Measurements from ENCODE around the gene CNOT4.
"Not testable (repeated sequence)": the region's sequence is repeated elsewhere in the genome, so short reads cannot be mapped to it uniquely, and the experiment has no call there.

CNOT4 gene

GRCh38 chr7:135463908-135464307 is 46.0 kb downstream of the CNOT4 start:
- Histone ChIP-seq H3K36me3 (ENCODE audit: control insufficient read depth, insufficient read depth, low read length) (peaks cover 4% of the 10 kb centered on the region), H3K27me3 (replicated peaks; ENCODE audit: control insufficient read depth, insufficient read depth, low read length, poor library complexity, severe bottlenecking) (no peaks in the 10 kb centered on the region), H3K4me1 (ENCODE audit: control insufficient read depth, insufficient read depth, low read length, poor library complexity, severe bottlenecking) (no peaks in the 10 kb centered on the region), H3K4me3 (ENCODE audit: insufficient read depth, low read depth, low read length, poor library complexity, severe bottlenecking) (no peak overlapping the region), H3K27ac (ENCODE audit: insufficient read depth, low read length, poor library complexity, severe bottlenecking) (no peak overlapping the region), H3K9me3 (ENCODE audit: control insufficient read depth, low read length) (no peaks in the 10 kb centered on the region)
- no peak for DNase-seq

DNA sequence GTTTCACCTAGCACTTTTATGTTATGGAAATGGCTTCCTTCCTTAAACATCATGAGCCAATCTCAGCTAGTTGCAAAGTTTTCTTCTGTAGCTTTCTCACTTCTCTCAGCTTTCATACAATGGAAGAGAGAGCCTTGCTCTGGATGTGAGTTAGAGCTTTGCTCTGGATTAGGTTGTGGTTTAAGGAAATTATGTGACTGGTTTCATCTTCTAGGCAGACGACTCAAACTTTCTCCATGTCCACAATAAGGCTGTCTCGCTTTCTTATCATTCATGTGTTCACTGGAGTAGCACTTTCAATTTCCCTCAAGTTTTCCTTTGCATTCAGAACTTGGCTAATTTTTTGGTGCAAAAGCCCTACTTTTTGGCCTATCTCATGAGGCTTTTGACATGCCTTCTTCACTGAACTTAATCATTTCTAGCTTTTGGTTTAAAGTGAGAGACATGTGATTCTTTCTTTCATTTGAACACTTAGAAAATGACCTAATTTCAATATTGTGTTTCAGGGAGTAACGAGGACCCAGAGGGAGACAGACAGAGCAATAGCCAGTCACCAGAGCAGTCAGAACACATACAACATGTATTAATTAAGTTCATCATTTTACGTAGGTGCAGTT is 49.8 kb downstream of the CNOT4 start:
- Histone ChIP-seq H3K4me1 (ENCODE audit: control insufficient read depth, insufficient read depth, low read length, poor library complexity, severe bottlenecking) (no peaks in the 10 kb centered on the region), H3K4me3 (ENCODE audit: insufficient read depth, low read depth, low read length, poor library complexity, severe bottlenecking) (no peak overlapping the region), H3K27ac (ENCODE audit: insufficient read depth, low read length, poor library complexity, severe bottlenecking) (no peak overlapping the region), H3K9me3 (ENCODE audit: control insufficient read depth, low read length) (no peaks in the 10 kb centered on the region), H3K27me3 (replicated peaks; ENCODE audit: control insufficient read depth, insufficient read depth, low read length, poor library complexity, severe bottlenecking) (no peaks in the 10 kb centered on the region), H3K36me3 (ENCODE audit: control insufficient read depth, insufficient read depth, low read length) (no peaks in the 10 kb centered on the region)
- no peak for DNase-seq

GRCh38 chr7:135459076-135459475 is 50.8 kb downstream of the CNOT4 start:
- Histone ChIP-seq H3K27ac (ENCODE audit: insufficient read depth, low read length, poor library complexity, severe bottlenecking) (no peak overlapping the region), H3K4me1 (ENCODE audit: control insufficient read depth, insufficient read depth, low read length, poor library complexity, severe bottlenecking) (no peaks in the 10 kb centered on the region), H3K27me3 (replicated peaks; ENCODE audit: control insufficient read depth, insufficient read depth, low read length, poor library complexity, severe bottlenecking) (no peaks in the 10 kb centered on the region), H3K4me3 (ENCODE audit: insufficient read depth, low read depth, low read length, poor library complexity, severe bottlenecking) (no peak overlapping the region), H3K9me3 (ENCODE audit: control insufficient read depth, low read length) (no peaks in the 10 kb centered on the region), H3K36me3 (ENCODE audit: control insufficient read depth, insufficient read depth, low read length) (no peaks in the 10 kb centered on the region)
- no peak for DNase-seq

DNA sequence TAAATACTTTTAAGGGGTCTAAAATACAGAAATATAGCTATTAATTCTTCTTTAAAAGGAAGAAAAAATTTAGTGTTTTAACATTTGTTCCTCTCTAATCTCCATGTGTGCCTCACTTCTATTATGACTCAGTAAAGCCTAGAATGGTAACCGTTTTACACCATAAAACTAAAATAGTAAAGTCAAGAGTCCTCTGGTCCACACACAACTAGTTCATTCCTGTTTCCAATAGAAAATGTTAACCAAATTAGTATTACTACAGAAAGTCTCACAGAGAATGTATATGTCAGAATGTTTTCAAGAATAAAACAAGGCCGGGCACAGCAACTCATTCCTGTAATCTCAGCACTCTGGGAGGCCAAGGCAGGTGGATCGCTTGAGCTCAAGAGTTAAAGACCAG is 55.8 kb downstream of the CNOT4 start:
- H3K4me3 ChIP-seq (ENCODE audit: insufficient read depth, low read depth, low read length, poor library complexity, severe bottlenecking): no peak overlapping the region
- H3K9me3 ChIP-seq (ENCODE audit: control insufficient read depth, low read length): no peaks in the 10 kb centered on the region
- no peaks in the 10 kb centered on the region for H3K4me1 ChIP-seq (ENCODE audit: control insufficient read depth, insufficient read depth, low read length, poor library complexity, severe bottlenecking)
- no peak overlapping the region for H3K27ac ChIP-seq (ENCODE audit: insufficient read depth, low read length, poor library complexity, severe bottlenecking)
- H3K36me3 ChIP-seq (ENCODE audit: control insufficient read depth, insufficient read depth, low read length): no peaks in the 10 kb centered on the region
- H3K27me3 ChIP-seq (replicated peaks; ENCODE audit: control insufficient read depth, insufficient read depth, low read length, poor library complexity, severe bottlenecking): no peaks in the 10 kb centered on the region
- no peak for DNase-seq

- Histone ChIP-seq H3K9me3 (ENCODE audit: control insufficient read depth, low read length) (no peaks in the 10 kb centered on the region), H3K27ac (ENCODE audit: insufficient read depth, low read length, poor library complexity, severe bottlenecking) (no peak overlapping the region), H3K4me3 (ENCODE audit: insufficient read depth, low read depth, low read length, poor library complexity, severe bottlenecking) (no peak overlapping the region), H3K27me3 (replicated peaks; ENCODE audit: control insufficient read depth, insufficient read depth, low read length, poor library complexity, severe bottlenecking) (no peaks in the 10 kb centered on the region), H3K36me3 (ENCODE audit: control insufficient read depth, insufficient read depth, low read length) (no peaks in the 10 kb centered on the region), H3K4me1 (ENCODE audit: control insufficient read depth, insufficient read depth, low read length, poor library complexity, severe bottlenecking) (no peaks in the 10 kb centered on the region)
- DNase-seq: no peak
Measured at GRCh38 chr7:135449436-135449835, 60.5 kb downstream of the CNOT4 start.

DNA sequence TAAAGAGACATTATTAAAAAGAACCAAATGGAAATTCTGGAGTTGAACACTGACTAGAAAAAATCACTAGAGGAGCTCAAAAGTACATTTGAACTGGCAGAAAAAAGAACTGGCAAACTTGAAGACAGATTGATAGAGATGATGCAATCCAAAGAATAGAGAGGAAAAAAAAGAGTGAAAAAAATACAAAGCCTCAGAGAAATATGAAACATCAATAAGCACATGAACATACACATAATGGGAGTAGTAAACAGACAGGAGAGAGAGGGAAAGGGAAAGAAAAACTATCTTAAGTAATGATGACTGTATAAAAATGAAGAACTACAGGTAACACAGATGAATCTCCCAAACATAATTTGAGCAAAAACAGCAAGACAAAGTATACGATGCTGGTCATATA is 61.1 kb downstream of the CNOT4 start:
- no peak overlapping the region for H3K27ac ChIP-seq (ENCODE audit: insufficient read depth, low read length, poor library complexity, severe bottlenecking)
- no peaks in the 10 kb centered on the region for H3K27me3 ChIP-seq (replicated peaks; ENCODE audit: control insufficient read depth, insufficient read depth, low read length, poor library complexity, severe bottlenecking)
- H3K9me3 ChIP-seq (ENCODE audit: control insufficient read depth, low read length): no peaks in the 10 kb centered on the region
- no peak overlapping the region for H3K4me3 ChIP-seq (ENCODE audit: insufficient read depth, low read depth, low read length, poor library complexity, severe bottlenecking)
- H3K36me3 ChIP-seq (ENCODE audit: control insufficient read depth, insufficient read depth, low read length): no peaks in the 10 kb centered on the region
- H3K4me1 ChIP-seq (ENCODE audit: control insufficient read depth, insufficient read depth, low read length, poor library complexity, severe bottlenecking): no peaks in the 10 kb centered on the region
- DNase-seq: no peak

DNA sequence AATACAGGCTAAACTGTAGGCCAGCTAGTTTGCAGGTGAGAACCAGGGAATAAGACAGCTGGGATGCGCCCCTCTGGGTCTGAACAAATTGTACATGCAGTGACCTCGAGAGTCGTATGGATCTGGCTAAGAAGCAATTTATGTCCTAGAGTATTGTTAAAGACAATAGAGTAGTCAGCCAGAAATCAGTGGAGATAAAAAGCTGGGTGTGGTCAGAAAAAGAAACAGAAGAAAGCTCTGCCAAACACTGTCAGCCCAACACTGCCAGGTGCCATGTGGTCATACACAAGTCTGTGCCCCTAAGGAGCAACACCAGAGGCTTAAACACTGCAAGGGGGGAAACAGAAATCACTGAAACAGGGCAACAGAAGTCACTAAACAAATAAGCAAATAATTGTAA is 62.2 kb downstream of the CNOT4 start:
- Histone ChIP-seq H3K36me3 (ENCODE audit: control insufficient read depth, insufficient read depth, low read length) (no peaks in the 10 kb centered on the region), H3K4me3 (ENCODE audit: insufficient read depth, low read depth, low read length, poor library complexity, severe bottlenecking) (no peak overlapping the region), H3K4me1 (ENCODE audit: control insufficient read depth, insufficient read depth, low read length, poor library complexity, severe bottlenecking) (no peaks in the 10 kb centered on the region), H3K27me3 (replicated peaks; ENCODE audit: control insufficient read depth, insufficient read depth, low read length, poor library complexity, severe bottlenecking) (no peaks in the 10 kb centered on the region), H3K27ac (ENCODE audit: insufficient read depth, low read length, poor library complexity, severe bottlenecking) (no peak overlapping the region), H3K9me3 (ENCODE audit: control insufficient read depth, low read length) (no peaks in the 10 kb centered on the region)
- no peak for DNase-seq

DNA sequence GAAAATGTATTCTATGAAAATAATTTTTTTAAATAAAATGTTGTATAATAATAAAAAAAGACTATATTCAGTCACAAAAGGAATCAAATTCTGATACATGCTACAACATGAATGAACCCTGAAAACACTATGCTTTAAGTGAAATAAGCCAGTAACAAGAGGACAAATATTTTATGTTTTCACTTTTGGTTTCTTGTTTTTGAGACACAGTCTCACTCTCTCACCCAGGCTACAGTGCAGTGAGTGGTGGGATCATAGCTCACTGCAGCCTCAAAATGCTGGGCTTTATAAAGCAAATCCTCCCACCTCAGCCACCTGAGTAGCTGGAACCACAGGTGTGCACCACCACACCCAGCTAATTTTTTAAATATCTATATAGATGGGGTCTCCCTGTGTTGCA is 64.2 kb downstream of the CNOT4 start:
- no peak overlapping the region for H3K27ac ChIP-seq (ENCODE audit: insufficient read depth, low read length, poor library complexity, severe bottlenecking)

GRCh38 chr7:135445266-135445665 is 64.6 kb downstream of the CNOT4 start:
- not testable (repeated sequence) for H3K4me1 ChIP-seq (ENCODE audit: control insufficient read depth, insufficient read depth, low read length, poor library complexity, severe bottlenecking); H3K4me3 ChIP-seq (ENCODE audit: insufficient read depth, low read depth, low read length, poor library complexity, severe bottlenecking); H3K9me3 ChIP-seq (ENCODE audit: control insufficient read depth, low read length); H3K27ac ChIP-seq (ENCODE audit: insufficient read depth, low read length, poor library complexity, severe bottlenecking); H3K27me3 ChIP-seq (replicated peaks; ENCODE audit: control insufficient read depth, insufficient read depth, low read length, poor library complexity, severe bottlenecking); H3K36me3 ChIP-seq (ENCODE audit: control insufficient read depth, insufficient read depth, low read length); DNase-seq

More for the DNA sequence above, 64.2 kb downstream of the CNOT4 start:
- Histone ChIP-seq H3K4me3 (ENCODE audit: insufficient read depth, low read depth, low read length, poor library complexity, severe bottlenecking) (no peak overlapping the region), H3K9me3 (ENCODE audit: control insufficient read depth, low read length) (no peaks in the 10 kb centered on the region), H3K4me1 (ENCODE audit: control insufficient read depth, insufficient read depth, low read length, poor library complexity, severe bottlenecking) (no peaks in the 10 kb centered on the region), H3K27me3 (replicated peaks; ENCODE audit: control insufficient read depth, insufficient read depth, low read length, poor library complexity, severe bottlenecking) (no peaks in the 10 kb centered on the region), H3K36me3 (ENCODE audit: control insufficient read depth, insufficient read depth, low read length) (no peaks in the 10 kb centered on the region)
- DNase-seq: no peak

- H3K4me1 ChIP-seq (ENCODE audit: control insufficient read depth, insufficient read depth, low read length, poor library complexity, severe bottlenecking): no peaks in the 10 kb centered on the region
- H3K4me3 ChIP-seq (ENCODE audit: insufficient read depth, low read depth, low read length, poor library complexity, severe bottlenecking): no peak overlapping the region
- no peaks in the 10 kb centered on the region for H3K27me3 ChIP-seq (replicated peaks; ENCODE audit: control insufficient read depth, insufficient read depth, low read length, poor library complexity, severe bottlenecking)
- H3K27ac ChIP-seq (ENCODE audit: insufficient read depth, low read length, poor library complexity, severe bottlenecking): no peak overlapping the region
- DNase-seq: no peak
- peaks cover 7% of the 10 kb centered on the region for H3K36me3 ChIP-seq (ENCODE audit: control insufficient read depth, insufficient read depth, low read length)
- H3K9me3 ChIP-seq (ENCODE audit: control insufficient read depth, low read length): no peaks in the 10 kb centered on the region
Measured at GRCh38 chr7:135441791-135442190, 68.1 kb downstream of the CNOT4 start.
